DND-41 (cell line): ENCODE data around the gene XPNPEP3.
A peak's percentile ranks its signal among the peaks of the same experiment; 100 is the strongest.

Experiments used
- ATAC-seq: fragments of 200-7000 bp; cut with Tn5 transposase; 3 replicates; pipeline ENCODE4 v1.9.1; 2021; ENCODE audit warnings: low read depth; ENCODE audit not compliant: insufficient read depth
- DNase-seq: peaks from one replicate; pipeline ENCODE4 v3.0.0-alpha.2; 2020
- H2AFZ ChIP-seq: 2 replicates; pipeline ENCODE4 v1.6.0; 2012; ENCODE audit warnings: low read depth, low read length
- H3K27ac ChIP-seq: 2 replicates; pipeline ENCODE4 v1.5.1; 2012; ENCODE audit warnings: low read length, inconsistent platforms
- H3K27me3 ChIP-seq: fragments of 200-600 bp; sonication (generic); 2 replicates; pipeline ENCODE4 v1.6.0; 2012; ENCODE audit warnings: low read length, mild to moderate bottlenecking, inconsistent platforms; ENCODE audit not compliant: insufficient read depth, poor library complexity
- H3K36me3 ChIP-seq: 2 replicates; pipeline ENCODE4 v1.5.1; 2012; ENCODE audit warnings: low read length, inconsistent platforms; ENCODE audit not compliant: insufficient read depth
- H3K4me1 ChIP-seq: 2 replicates; pipeline ENCODE4 v1.5.1; 2012; ENCODE audit warnings: mild to moderate bottlenecking, low read length; ENCODE audit not compliant: insufficient read depth
- H3K4me2 ChIP-seq: 2 replicates; pipeline ENCODE4 v1.6.0; 2012; ENCODE audit warnings: mild to moderate bottlenecking, moderate library complexity, low read length, inconsistent platforms; ENCODE audit not compliant: insufficient read depth
- H3K4me3 ChIP-seq, 2 experiments: fragments of 200-600 bp in 1 of 2; shearing (Covaris generic) in 1 of 2; 2 replicates each; pipeline ENCODE4 v1.5.1; 2012 to 2016; ENCODE audit warnings: inconsistent platforms in 2 of 2, low read length in 2 of 2, mild to moderate bottlenecking in 2 of 2, low read depth in 1 of 2, moderate library complexity in 1 of 2
- H3K79me2 ChIP-seq: 2 replicates; pipeline ENCODE4 v1.6.0; 2012; ENCODE audit warnings: low read length, inconsistent platforms; ENCODE audit not compliant: insufficient read depth
- H3K9ac ChIP-seq: 2 replicates; pipeline ENCODE4 v1.6.0; 2012; ENCODE audit warnings: low read depth, mild to moderate bottlenecking, inconsistent platforms, low read length, moderate library complexity
- H3K9me3 ChIP-seq: 2 replicates; pipeline ENCODE4 v1.5.1; 2012; ENCODE audit warnings: low read length, moderate library complexity, mild to moderate bottlenecking, inconsistent platforms; ENCODE audit not compliant: insufficient read depth, severe bottlenecking
- H4K20me1 ChIP-seq: 2 replicates; pipeline ENCODE4 v1.6.0; 2012; ENCODE audit warnings: low read length; ENCODE audit not compliant: insufficient read depth
- CTCF ChIP-seq: IDR thresholded peaks from 2 replicates; pipeline ENCODE4 v1.5.1; 2012; ENCODE audit warnings: borderline replicate concordance, low read length, moderate library complexity, mild to moderate bottlenecking; ENCODE audit not compliant: poor library complexity, severe bottlenecking; ENCODE audit errors: extremely low read depth
- EZH2 ChIP-seq: IDR thresholded peaks from 3 replicates; pipeline ENCODE4 v1.6.1; 2012; ENCODE audit warnings: borderline replicate concordance, low read depth, mild to moderate bottlenecking, moderate library complexity, low read length, inconsistent platforms; ENCODE audit not compliant: severe bottlenecking

The XPNPEP3 gene

GRCh38 chr22:40920526-40920925 lies 63.6 kb downstream of the XPNPEP3 start:
- Histone ChIP-seq H3K9ac (no peak overlapping the region), H3K9me3 (no peaks in the 10 kb centered on the region)

GRCh38 chr22:40922484-40923303 lies 65.7 kb downstream of the XPNPEP3 start:
- ATAC-seq (peak; percentile 87), DNase-seq (peak; percentile 17)
- H3K4me3 ChIP-seq, result no peak overlapping the region
- H3K79me2 ChIP-seq, result no peaks in the 10 kb centered on the region
- H4K20me1 ChIP-seq, result no peaks in the 10 kb centered on the region
- H3K27ac ChIP-seq, result no peak overlapping the region
- peak overlapping the region; percentile 33; the same call in 1 of the 2 replicates for H3K4me2 ChIP-seq
- H3K9ac ChIP-seq, result no peak overlapping the region
- H3K4me1 ChIP-seq, result peaks cover 3% of the 10 kb centered on the region; the same call in 1 of the 2 replicates
- no peaks in the 10 kb centered on the region for H3K27me3 ChIP-seq
- H2AFZ ChIP-seq, result peak overlapping the region; percentile 74
- no peaks in the 10 kb centered on the region for H3K9me3 ChIP-seq
- no peak for TF ChIP-seq EZH2
- TF ChIP-seq CTCF, result peak; percentile 77
- H3K36me3 ChIP-seq, result peaks cover 43% of the 10 kb centered on the region

More at GRCh38 chr22:40920526-40920925, 63.6 kb downstream of the XPNPEP3 start:
- Histone ChIP-seq H3K27ac (no peak overlapping the region), H3K27me3 (no peaks in the 10 kb centered on the region), H4K20me1 (no peaks in the 10 kb centered on the region), H3K4me1 (peaks cover 3% of the 10 kb centered on the region; the same call in 1 of the 2 replicates), H3K79me2 (no peaks in the 10 kb centered on the region), H3K36me3 (peaks cover 38% of the 10 kb centered on the region), H3K4me3 (no peak overlapping the region), H2AFZ (no peak overlapping the region), H3K4me2 (no peak overlapping the region)
- TF ChIP-seq EZH2 (no peak), CTCF (no peak)
- no peak for ATAC-seq
- DNase-seq, result no peak

- ATAC-seq (no peak), DNase-seq (no peak)
- H3K4me2 ChIP-seq, result no peak overlapping the region
- H3K36me3 ChIP-seq, result peaks cover 27% of the 10 kb centered on the region
- H3K9me3 ChIP-seq, result no peaks in the 10 kb centered on the region
- no peak overlapping the region for H3K4me3 ChIP-seq
- H3K27me3 ChIP-seq, result no peaks in the 10 kb centered on the region
- no peak overlapping the region for H3K27ac ChIP-seq
- no peak for TF ChIP-seq CTCF
- TF ChIP-seq EZH2, result no peak
- no peaks in the 10 kb centered on the region for H3K79me2 ChIP-seq
- no peak overlapping the region for H3K9ac ChIP-seq
- H3K4me1 ChIP-seq, result no peaks in the 10 kb centered on the region
- no peak overlapping the region for H2AFZ ChIP-seq
- H4K20me1 ChIP-seq, result no peaks in the 10 kb centered on the region
Observed at GRCh38 chr22:40928657-40929056, 71.7 kb downstream of the XPNPEP3 start.
